ENCODE measurements around the gene PKNOX2.

PKNOX2 gene

GRCh38 chr11:125293596-125293995, 129.0 kb downstream of the PKNOX2 start:
- Histone ChIP-seq H3K4me3 (ENCODE audit: low read length) (no peak overlapping the region), H3K36me3 (ENCODE audit: control insufficient read depth, insufficient read depth, low read length) (no peaks in the 10 kb centered on the region), H3K27ac (ENCODE audit: low read length) (no peak overlapping the region), H3K4me1 (ENCODE audit: control insufficient read depth, insufficient read depth, low read length) (no peaks in the 10 kb centered on the region), H3K27me3 (ENCODE audit: control insufficient read depth, insufficient read depth, low read length) (no peaks in the 10 kb centered on the region), H3K9me3 (ENCODE audit: control insufficient read depth, insufficient read depth, low read length) (no peaks in the 10 kb centered on the region)
- 100% methylated on average over 3 of the region's 5 CpGs for WGBS (ENCODE audit: insufficient coverage, insufficient read length)
- DNase-seq (ENCODE audit: low read depth, low spot score): no peak

- no peaks in the 10 kb centered on the region for H3K9me3 ChIP-seq (ENCODE audit: control insufficient read depth, insufficient read depth, low read length)
Measured at GRCh38 chr11:125295931-125296330, 131.4 kb downstream of the PKNOX2 start.

GRCh38 chr11:125297346-125297915, 132.9 kb downstream of the PKNOX2 start:
- H3K4me1 ChIP-seq (ENCODE audit: control insufficient read depth, insufficient read depth, low read length): no peaks in the 10 kb centered on the region
- no CpG with 5 or more reads among the region's 7 CpGs for WGBS (ENCODE audit: insufficient coverage, insufficient read length)
- no peak overlapping the region for H3K4me3 ChIP-seq (ENCODE audit: low read length)
- H3K27me3 ChIP-seq (ENCODE audit: control insufficient read depth, insufficient read depth, low read length): no peaks in the 10 kb centered on the region
- no peak for DNase-seq (ENCODE audit: low read depth, low spot score)
- no peaks in the 10 kb centered on the region for H3K9me3 ChIP-seq (ENCODE audit: control insufficient read depth, insufficient read depth, low read length)
- H3K27ac ChIP-seq (ENCODE audit: low read length): no peak overlapping the region
- H3K36me3 ChIP-seq (ENCODE audit: control insufficient read depth, insufficient read depth, low read length): no peaks in the 10 kb centered on the region

More at GRCh38 chr11:125295931-125296330, 131.4 kb downstream of the PKNOX2 start:
- Histone ChIP-seq H3K36me3 (ENCODE audit: control insufficient read depth, insufficient read depth, low read length) (no peaks in the 10 kb centered on the region), H3K27me3 (ENCODE audit: control insufficient read depth, insufficient read depth, low read length) (no peaks in the 10 kb centered on the region), H3K4me3 (ENCODE audit: low read length) (no peak overlapping the region), H3K4me1 (ENCODE audit: control insufficient read depth, insufficient read depth, low read length) (no peaks in the 10 kb centered on the region), H3K27ac (ENCODE audit: low read length) (no peak overlapping the region)
- no peak for DNase-seq (ENCODE audit: low read depth, low spot score)
- WGBS (ENCODE audit: insufficient coverage, insufficient read length): no CpG with 5 or more reads among the region's 6 CpGs

GRCh38 chr11:125299061-125299615, 134.6 kb downstream of the PKNOX2 start:
- H3K27ac ChIP-seq (ENCODE audit: low read length): no peak overlapping the region
- no peaks in the 10 kb centered on the region for H3K27me3 ChIP-seq (ENCODE audit: control insufficient read depth, insufficient read depth, low read length)
- DNase-seq (ENCODE audit: low read depth, low spot score): no peak
- no peaks in the 10 kb centered on the region for H3K4me1 ChIP-seq (ENCODE audit: control insufficient read depth, insufficient read depth, low read length)
- no peaks in the 10 kb centered on the region for H3K9me3 ChIP-seq (ENCODE audit: control insufficient read depth, insufficient read depth, low read length)
- H3K4me3 ChIP-seq (ENCODE audit: low read length): no peak overlapping the region
- no CpG with 5 or more reads among the region's 8 CpGs for WGBS (ENCODE audit: insufficient coverage, insufficient read length)
- H3K36me3 ChIP-seq (ENCODE audit: control insufficient read depth, insufficient read depth, low read length): no peaks in the 10 kb centered on the region

GRCh38 chr11:125299821-125300220, 135.3 kb downstream of the PKNOX2 start:
- H3K9me3 ChIP-seq (ENCODE audit: control insufficient read depth, insufficient read depth, low read length): no peaks in the 10 kb centered on the region
- DNase-seq (ENCODE audit: low read depth, low spot score): no peak
- H3K27ac ChIP-seq (ENCODE audit: low read length): no peak overlapping the region
- H3K4me1 ChIP-seq (ENCODE audit: control insufficient read depth, insufficient read depth, low read length): no peaks in the 10 kb centered on the region
- no peaks in the 10 kb centered on the region for H3K27me3 ChIP-seq (ENCODE audit: control insufficient read depth, insufficient read depth, low read length)
- no peaks in the 10 kb centered on the region for H3K36me3 ChIP-seq (ENCODE audit: control insufficient read depth, insufficient read depth, low read length)
- no peak overlapping the region for H3K4me3 ChIP-seq (ENCODE audit: low read length)
- WGBS (ENCODE audit: insufficient coverage, insufficient read length): no CpG with 5 or more reads among the region's 9 CpGs

GRCh38 chr11:125300791-125301218, 136.3 kb downstream of the PKNOX2 start:
- Histone ChIP-seq H3K4me1 (ENCODE audit: control insufficient read depth, insufficient read depth, low read length) (no peaks in the 10 kb centered on the region), H3K4me3 (ENCODE audit: low read length) (no peak overlapping the region), H3K36me3 (ENCODE audit: control insufficient read depth, insufficient read depth, low read length) (no peaks in the 10 kb centered on the region), H3K27ac (ENCODE audit: low read length) (no peak overlapping the region), H3K27me3 (ENCODE audit: control insufficient read depth, insufficient read depth, low read length) (no peaks in the 10 kb centered on the region), H3K9me3 (ENCODE audit: control insufficient read depth, insufficient read depth, low read length) (no peaks in the 10 kb centered on the region)
- no peak for DNase-seq (ENCODE audit: low read depth, low spot score)
- WGBS (ENCODE audit: insufficient coverage, insufficient read length): no CpG with 5 or more reads among the region's 3 CpGs

- WGBS (ENCODE audit: insufficient coverage, insufficient read length): no CpG with 5 or more reads among the region's 3 CpGs
- H3K9me3 ChIP-seq (ENCODE audit: control insufficient read depth, insufficient read depth, low read length): no peaks in the 10 kb centered on the region
- no peak for DNase-seq (ENCODE audit: low read depth, low spot score)
- H3K4me1 ChIP-seq (ENCODE audit: control insufficient read depth, insufficient read depth, low read length): no peaks in the 10 kb centered on the region
- H3K27ac ChIP-seq (ENCODE audit: low read length): no peak overlapping the region
- H3K36me3 ChIP-seq (ENCODE audit: control insufficient read depth, insufficient read depth, low read length): no peaks in the 10 kb centered on the region
- no peak overlapping the region for H3K4me3 ChIP-seq (ENCODE audit: low read length)
- no peaks in the 10 kb centered on the region for H3K27me3 ChIP-seq (ENCODE audit: control insufficient read depth, insufficient read depth, low read length)
Measured at GRCh38 chr11:125301346-125301745, 136.8 kb downstream of the PKNOX2 start.

- H3K9me3 ChIP-seq (ENCODE audit: control insufficient read depth, insufficient read depth, low read length): no peaks in the 10 kb centered on the region
- WGBS (ENCODE audit: insufficient coverage, insufficient read length): no CpG with 5 or more reads among the region's 5 CpGs
Measured at GRCh38 chr11:125303186-125303585, 138.6 kb downstream of the PKNOX2 start.

GRCh38 chr11:125303694-125304093, 139.1 kb downstream of the PKNOX2 start:
- Histone ChIP-seq H3K27me3 (ENCODE audit: control insufficient read depth, insufficient read depth, low read length) (no peaks in the 10 kb centered on the region), H3K36me3 (ENCODE audit: control insufficient read depth, insufficient read depth, low read length) (no peaks in the 10 kb centered on the region), H3K4me1 (ENCODE audit: control insufficient read depth, insufficient read depth, low read length) (no peaks in the 10 kb centered on the region), H3K27ac (ENCODE audit: low read length) (no peak overlapping the region), H3K4me3 (ENCODE audit: low read length) (no peak overlapping the region), H3K9me3 (ENCODE audit: control insufficient read depth, insufficient read depth, low read length) (no peaks in the 10 kb centered on the region)
- no CpG with 5 or more reads among the region's 5 CpGs for WGBS (ENCODE audit: insufficient coverage, insufficient read length)
- DNase-seq (ENCODE audit: low read depth, low spot score): no peak

More at GRCh38 chr11:125303186-125303585, 138.6 kb downstream of the PKNOX2 start:
- H3K4me1 ChIP-seq (ENCODE audit: control insufficient read depth, insufficient read depth, low read length): no peaks in the 10 kb centered on the region
- no peaks in the 10 kb centered on the region for H3K27me3 ChIP-seq (ENCODE audit: control insufficient read depth, insufficient read depth, low read length)
- no peak overlapping the region for H3K4me3 ChIP-seq (ENCODE audit: low read length)
- H3K36me3 ChIP-seq (ENCODE audit: control insufficient read depth, insufficient read depth, low read length): no peaks in the 10 kb centered on the region
- H3K27ac ChIP-seq (ENCODE audit: low read length): no peak overlapping the region
- DNase-seq (ENCODE audit: low read depth, low spot score): no peak

GRCh38 chr11:125304136-125304535, 139.6 kb downstream of the PKNOX2 start:
- DNase-seq (ENCODE audit: low read depth, low spot score): no peak
- WGBS (ENCODE audit: insufficient coverage, insufficient read length): no CpG with 5 or more reads among the region's 7 CpGs
- H3K4me3 ChIP-seq (ENCODE audit: low read length): no peak overlapping the region
- H3K27ac ChIP-seq (ENCODE audit: low read length): no peak overlapping the region
- no peaks in the 10 kb centered on the region for H3K36me3 ChIP-seq (ENCODE audit: control insufficient read depth, insufficient read depth, low read length)
- no peaks in the 10 kb centered on the region for H3K9me3 ChIP-seq (ENCODE audit: control insufficient read depth, insufficient read depth, low read length)
- no peaks in the 10 kb centered on the region for H3K27me3 ChIP-seq (ENCODE audit: control insufficient read depth, insufficient read depth, low read length)
- H3K4me1 ChIP-seq (ENCODE audit: control insufficient read depth, insufficient read depth, low read length): no peaks in the 10 kb centered on the region

GRCh38 chr11:125304876-125305275, 140.3 kb downstream of the PKNOX2 start:
- no CpG with 5 or more reads among the region's 9 CpGs for WGBS (ENCODE audit: insufficient coverage, insufficient read length)
- Histone ChIP-seq H3K4me1 (ENCODE audit: control insufficient read depth, insufficient read depth, low read length) (no peaks in the 10 kb centered on the region), H3K4me3 (ENCODE audit: low read length) (no peak overlapping the region), H3K9me3 (ENCODE audit: control insufficient read depth, insufficient read depth, low read length) (no peaks in the 10 kb centered on the region), H3K27me3 (ENCODE audit: control insufficient read depth, insufficient read depth, low read length) (no peaks in the 10 kb centered on the region), H3K27ac (ENCODE audit: low read length) (no peak overlapping the region), H3K36me3 (ENCODE audit: control insufficient read depth, insufficient read depth, low read length) (no peaks in the 10 kb centered on the region)
- no peak for DNase-seq (ENCODE audit: low read depth, low spot score)

All from iPS DF 6.9 (cell line).